ENCODE measurements around the gene NELFCD. TPM values are rescaled to one million over a fixed set of nuclear protein-coding genes. Genes with fewer than 3 reads are reported as not detected.
A peak's percentile ranks its signal among the peaks of the same experiment; 100 is the strongest.

Gene NELFCD
- total and polyA plus RNA-seq, 9 of the 15 experiments (the other 6 are each of a cell fraction or from before 2014, with no cell fraction given), result 11.7 to 163 (median 96.5) TPM

GRCh38 chr20:59006864-59007664 lies 26.0 kb downstream of the NELFCD start, which contains the start of gene CTSZ (continued):
- TF ChIP-seq HDAC1 (IDR thresholded peaks at IDR 0.05) (no peak; a peak in 1 of 4 replicates), RBM15 (IDR thresholded peaks at IDR 0.05; ENCODE audit: insufficient read depth, low read length) (no peak), SIN3B (IDR thresholded peaks at IDR 0.05; ENCODE audit: low read depth) (peak; percentile 20; the same call in 1 of the 2 replicates), MYBL2 (IDR thresholded peaks at IDR 0.05; ENCODE audit: low read depth) (no peak), MYBL2 (CRISPR knock-in tag; IDR thresholded peaks at IDR 0.05; ENCODE audit: borderline replicate concordance) (no peak), STAG1 (CRISPR knock-in tag; IDR thresholded peaks at IDR 0.05; ENCODE audit: borderline replicate concordance) (no peak), ZFP36 (IDR thresholded peaks at IDR 0.05; ENCODE audit: low read depth, low read length, partially characterized antibody) (no peak), CBX1 (IDR thresholded peaks at IDR 0.05; ENCODE audit: low read depth) (peak; percentile 77; the same call in 1 of the 2 replicates), NR0B1 (IDR thresholded peaks at IDR 0.05; ENCODE audit: partially characterized antibody) (no peak), REST (IDR thresholded peaks at IDR 0.05; ENCODE audit: borderline replicate concordance) (no peak), REST (CRISPR knock-in tag; IDR thresholded peaks at IDR 0.05; ENCODE audit: low read depth) (no peak), TEAD1 (CRISPR knock-in tag; IDR thresholded peaks at IDR 0.05) (no peak), C11orf30 (IDR thresholded peaks at IDR 0.05; ENCODE audit: low read depth) (no peak), GABPA (tag; conservative IDR thresholded peaks at IDR 0.05; ENCODE audit: low read depth) (peak; percentile 68), TARDBP (IDR thresholded peaks at IDR 0.05) (no peak), SRSF3 (IDR thresholded peaks at IDR 0.05; ENCODE audit: insufficient read depth, low read length) (no peak), SFPQ (IDR thresholded peaks at IDR 0.05; ENCODE audit: low read depth, low read length) (no peak)
